Measurements from ENCODE around the gene TCEA2. TPM values are rescaled to one million over a fixed set of nuclear protein-coding genes. Genes with fewer than 3 reads are reported as not detected.

Gene TCEA2
- total and polyA plus RNA-seq, 2 of the 13 experiments (the other 11 are each of a cell fraction or from before 2014, with no cell fraction given): 28.1 to 33.7 TPM

GRCh38 chr20:64041040-64041780, 21.8 kb upstream of the TCEA2 start (continued):
- TF ChIP-seq ZNF883 (CRISPR knock-in tag; IDR thresholded peaks at IDR 0.05; ENCODE audit: not compliant biosample characterization) (no peak), ADNP (CRISPR knock-in tag; IDR thresholded peaks at IDR 0.05) (no peak), BRCA1 (CRISPR knock-in tag; IDR thresholded peaks at IDR 0.05) (no peak), ZNF687 (CRISPR knock-in tag; IDR thresholded peaks at IDR 0.05) (peak; percentile 76), MAF1 (CRISPR knock-in tag; IDR thresholded peaks at IDR 0.05; ENCODE audit: borderline replicate concordance) (peak; percentile 15; the same call in 1 of the 2 replicates), ZNF841 (CRISPR knock-in tag; IDR thresholded peaks at IDR 0.05; ENCODE audit: borderline replicate concordance) (no peak), ZBTB3 (CRISPR knock-in tag; IDR thresholded peaks at IDR 0.05; ENCODE audit: borderline replicate concordance, low read depth) (no peak), ZNF263 (CRISPR knock-in tag; IDR thresholded peaks at IDR 0.05) (peak; percentile 69; the same call in 1 of the 2 replicates), NBN (conservative IDR thresholded peaks at IDR 0.05) (no peak), ZNF441 (CRISPR knock-in tag; IDR thresholded peaks at IDR 0.05; ENCODE audit: borderline replicate concordance) (0 out of 2 replicates have a peak, but pooled peaks have one; percentile 37), ZNF34 (CRISPR knock-in tag; IDR thresholded peaks at IDR 0.05; ENCODE audit: borderline replicate concordance) (no peak; the same call in 1 of the 2 replicates), MXD3 (CRISPR knock-in tag; IDR thresholded peaks at IDR 0.05) (peak; percentile 93), E2F1 (CRISPR knock-in tag; IDR thresholded peaks at IDR 0.05) (no peak), PRDM15 (CRISPR knock-in tag; IDR thresholded peaks at IDR 0.05) (0 out of 2 replicates have a peak, but pooled peaks have one; percentile 49), ETV5 (CRISPR knock-in tag; IDR thresholded peaks at IDR 0.05; ENCODE audit: borderline replicate concordance) (peak; percentile 42), ZNF674 (CRISPR knock-in tag; IDR thresholded peaks at IDR 0.05; ENCODE audit: low read depth) (no peak), ZNF678 (CRISPR knock-in tag; IDR thresholded peaks at IDR 0.05) (0 out of 2 replicates have a peak, but pooled peaks have one; percentile 22), ZBTB14 (CRISPR knock-in tag; IDR thresholded peaks at IDR 0.05) (no peak)
